Sigmoid colon (tissue), 4 donors: ENCODE results near the gene DMXL2.

Experiments
- CTCF ChIP-seq, 4 experiments: fragments of 450-650 bp in 3 of 4; fragments of 200-600 bp in 1 of 4; IDR thresholded peaks; one replicate each; pipeline ENCODE4 v1.5.1; 2016 to 2019; ENCODE audit warnings: antibody characterized with exemption in 4 of 4, mild to moderate bottlenecking in 3 of 4, moderate library complexity in 2 of 4
- EP300 ChIP-seq, 4 donors: sonication (generic); formaldehyde crosslinking; IDR thresholded peaks; one replicate each; pipeline ENCODE4 v1.6.1; 2017; ENCODE audit warnings: antibody characterized with exemption in 4 of 4
- POLR2A ChIP-seq, 2 donors: fragments of 450-650 bp; IDR thresholded peaks; one replicate each; pipeline ENCODE4 v1.6.1; 2016; ENCODE audit warnings: antibody characterized with exemption in 2 of 2, mild to moderate bottlenecking in 2 of 2, moderate library complexity in 2 of 2

DNA sequence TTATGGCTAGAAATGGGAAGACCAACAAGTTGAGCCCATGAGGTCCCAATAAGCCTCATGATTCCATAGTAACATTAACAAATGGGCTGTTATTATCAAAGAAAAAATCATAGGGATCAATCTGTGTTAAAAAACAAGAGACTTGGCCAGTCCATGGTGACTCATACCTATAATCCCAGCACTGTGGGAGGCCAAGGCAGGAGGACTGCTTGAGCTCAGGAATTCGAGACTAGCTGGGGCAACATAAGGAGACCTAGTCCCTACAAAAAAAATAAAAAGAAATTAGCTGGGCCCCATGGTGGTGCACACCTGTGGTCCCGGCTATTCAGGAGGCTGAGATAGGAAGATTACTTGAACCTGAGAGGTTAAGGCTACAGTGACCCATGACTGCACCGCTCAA is 124.8 kb downstream of the DMXL2 start:
- TF ChIP-seq EP300 (IDR thresholded peaks at IDR 0.05): no peak
- TF ChIP-seq CTCF (IDR thresholded peaks at IDR 0.05): no peak
- no peak for TF ChIP-seq POLR2A (IDR thresholded peaks at IDR 0.05)
